ENCODE measurements around the gene TMEM45A. TPM values are rescaled to one million over a fixed set of nuclear protein-coding genes. Genes with fewer than 3 reads are reported as not detected.
A peak's percentile ranks its signal among the peaks of the same experiment; 100 is the strongest.

Gene TMEM45A
- total RNA-seq, 2 experiments from 2014 or later = 1.1 to 1.8 TPM

- TF ChIP-seq CTCF (IDR thresholded peaks at IDR 0.05) = no peak
- no peaks in the 10 kb centered on the region for H3K36me3 Mint-ChIP-seq (ENCODE audit: low read depth)
- intact Hi-C loops (cut with micrococcal nuclease) = loop anchor here (2.0 kb wide), 1 partner anchor 275 kb away; no protein-coding TSS in a partner anchor
- H3K27me3 Mint-ChIP-seq = no peaks in the 10 kb centered on the region
- ChIA-PET POLR2A (no interaction called here), CTCF (interaction anchor here (0.7 to 6.1 kb wide), 19 partner anchors 9 to 275 kb away, joined by 3 to 84 read pairs (median 3); partner anchors contain the start of gene TMEM45A)
- H3K9me3 Mint-ChIP-seq = no peaks in the 10 kb centered on the region
- H3K4me1 Mint-ChIP-seq (ENCODE audit: low read depth) = peaks cover 3% of the 10 kb centered on the region
- no peak overlapping the region for H3K27ac Mint-ChIP-seq
- no peak for ATAC-seq
- no peak overlapping the region for H3K4me3 Mint-ChIP-seq
- DNase-seq = no peak
Observed at GRCh38 chr3:100591411-100591810, 99.0 kb downstream of the TMEM45A start.

- ATAC-seq = no peak
- Mint-ChIP-seq H3K4me3 (no peak overlapping the region), H3K4me1 (ENCODE audit: low read depth) (peaks cover 15% of the 10 kb centered on the region), H3K36me3 (ENCODE audit: low read depth) (no peaks in the 10 kb centered on the region), H3K27ac (no peak overlapping the region), H3K9me3 (no peaks in the 10 kb centered on the region), H3K27me3 (no peaks in the 10 kb centered on the region)
- TF ChIP-seq CTCF (IDR thresholded peaks at IDR 0.05) = no peak
- ChIA-PET POLR2A (no interaction called here), CTCF (interaction anchor here (1.4 to 3.8 kb wide), 3 partner anchors 9 to 138 kb away, joined by 7 to 16 read pairs (median 7); no protein-coding TSS in a partner anchor)
- intact Hi-C loops (cut with micrococcal nuclease) = no loop called here
- peak; percentile 18 for DNase-seq
Observed at GRCh38 chr3:100600181-100601042, 108.0 kb downstream of the TMEM45A start.

DNA sequence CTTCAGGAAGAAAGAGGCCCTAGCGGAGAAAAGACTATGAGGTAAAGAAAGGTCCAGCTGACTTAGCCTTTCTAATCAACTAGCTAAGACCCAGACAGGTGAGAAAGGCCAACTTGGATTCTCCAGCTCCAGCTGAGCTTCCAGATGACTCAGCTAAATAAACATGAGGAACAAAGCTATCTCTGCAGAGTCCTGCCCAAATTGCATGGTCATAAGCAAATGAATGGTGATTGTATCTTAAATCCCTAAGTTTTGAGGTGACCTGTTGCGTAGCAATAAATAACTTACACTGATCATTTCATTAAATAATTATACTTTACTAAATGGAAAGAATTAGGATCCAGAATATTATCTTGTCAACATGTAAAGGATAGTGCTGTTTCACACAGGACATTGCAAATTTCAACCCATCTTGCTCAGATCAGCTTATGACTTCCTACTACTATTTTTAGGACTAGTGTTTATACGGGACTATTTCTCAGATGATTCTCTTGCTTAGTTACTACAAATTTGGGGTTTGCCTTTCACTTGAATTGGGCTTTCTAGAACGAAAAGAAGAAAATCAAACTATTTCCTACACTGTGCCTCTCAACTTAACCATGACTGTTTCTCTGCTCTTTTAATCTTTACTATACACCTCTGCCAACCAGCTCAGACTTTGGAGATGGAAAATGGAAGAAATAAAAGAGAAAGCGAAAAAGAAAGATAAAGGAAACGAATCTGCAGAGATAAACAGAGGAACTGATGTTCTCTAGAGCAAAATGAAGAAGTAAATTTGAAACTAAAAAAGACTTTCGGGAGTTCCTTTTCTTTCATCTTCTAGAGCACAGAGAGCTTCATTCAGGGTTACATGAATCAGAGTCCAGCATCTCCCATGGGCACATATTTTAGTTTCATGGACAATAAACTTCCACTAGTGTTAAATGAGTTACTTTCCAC, 110.4 kb downstream of the TMEM45A start:
- POLR2A ChIA-PET = interaction anchor here (0.6 kb wide), 1 partner anchor 971 kb away, joined by 3 read pairs; no protein-coding TSS in a partner anchor
- Mint-ChIP-seq H3K27me3 (peaks cover 2% of the 10 kb centered on the region), H3K9me3 (no peaks in the 10 kb centered on the region), H3K4me3 (peak overlapping the region; percentile 54), H3K36me3 (ENCODE audit: low read depth) (no peaks in the 10 kb centered on the region), H3K4me1 (ENCODE audit: low read depth) (peaks cover 15% of the 10 kb centered on the region), H3K27ac (peak overlapping the region; percentile 73)
- ATAC-seq = peak; percentile 69
- CTCF ChIA-PET = interaction anchor here (0.8 to 3.8 kb wide), 10 partner anchors 11 to 286 kb away, joined by 3 to 16 read pairs (median 4); no protein-coding TSS in a partner anchor
- no peak for TF ChIP-seq CTCF (IDR thresholded peaks at IDR 0.05)
- intact Hi-C loops (cut with micrococcal nuclease) = no loop called here
- DNase-seq = no peak

- CTCF ChIA-PET = interaction anchor here (0.8 to 3.8 kb wide), 9 partner anchors 14 to 287 kb away, joined by 3 to 16 read pairs (median 4); no protein-coding TSS in a partner anchor
- Mint-ChIP-seq H3K9me3 (no peaks in the 10 kb centered on the region), H3K36me3 (ENCODE audit: low read depth) (no peaks in the 10 kb centered on the region), H3K4me3 (peak overlapping the region; percentile 54), H3K27me3 (peaks cover 2% of the 10 kb centered on the region), H3K4me1 (ENCODE audit: low read depth) (peaks cover 15% of the 10 kb centered on the region), H3K27ac (peak overlapping the region; percentile 73)
- DNase-seq (peak; percentile 10), ATAC-seq (peak; percentile 71)
- POLR2A ChIA-PET = no interaction called here
- TF ChIP-seq CTCF (IDR thresholded peaks at IDR 0.05) = peak; percentile 24
- intact Hi-C loops (cut with micrococcal nuclease) = no loop called here
Observed at GRCh38 chr3:100603469-100603868, 111.0 kb downstream of the TMEM45A start.
